ENCODE measurements around the gene FN1. TPM values are rescaled to one million over a fixed set of nuclear protein-coding genes. Genes with fewer than 3 reads are reported as not detected.

The FN1 gene
- total and polyA plus RNA-seq, 2 of the 8 experiments (the other 6 are each of a cell fraction or from before 2014, with no cell fraction given): 42.9 to 109 TPM

- Histone ChIP-seq H2BK20ac (ENCODE audit: low read length) (no peak overlapping the region), H3K23ac (ENCODE audit: insufficient read length) (no peak overlapping the region), H3K27me3 (replicated peaks in 1 of 4; ENCODE audit: control insufficient read depth in 3 of 4, extremely low read depth in 1 of 4, insufficient read depth in 3 of 4, low read length in 3 of 4) (no peaks in the 10 kb centered on the region), H3K14ac (ENCODE audit: insufficient read length) (no peak overlapping the region), H2BK120ac (replicated peaks; ENCODE audit: low read depth, low read length) (no peak overlapping the region), H3K4me1 (replicated peaks in 1 of 4; ENCODE audit: control insufficient read depth in 3 of 4, insufficient read depth in 4 of 4, low read length in 3 of 4) (no peaks in the 10 kb centered on the region), H2BK5ac (ENCODE audit: low read depth, low read length) (no peak overlapping the region), H2AK5ac (ENCODE audit: low read depth, low read length) (no peak overlapping the region), H3K23me2 (ENCODE audit: low read depth, low read length) (no peaks in the 10 kb centered on the region), H4K91ac (replicated peaks; ENCODE audit: insufficient read length, low read length) (no peak overlapping the region), H3K18ac (ENCODE audit: extremely low read depth, low read length) (no peak overlapping the region), H3K4ac (replicated peaks; ENCODE audit: insufficient read length, low read depth, low read length) (no peak overlapping the region), H4K8ac (ENCODE audit: extremely low read depth, insufficient read depth, low read length) (no peak overlapping the region), H4K20me1 (replicated peaks in 1 of 2; ENCODE audit: control insufficient read depth in 1 of 2, insufficient read depth in 2 of 2, low read length in 2 of 2) (no peaks in the 10 kb centered on the region), H3K4me2 (ENCODE audit: insufficient read depth in 1 of 2, low read depth in 2 of 2, low read length in 2 of 2) (no peak overlapping the region), H4K5ac (ENCODE audit: insufficient read length, low read depth, low read length) (no peak overlapping the region), H3K4me3 (ENCODE audit: extremely low read depth in 1 of 4, insufficient read depth in 2 of 4, low read depth in 3 of 4, low read length in 4 of 4) (no peak overlapping the region), H3K9me3 (ENCODE audit: insufficient read depth in 2 of 2, low read depth in 1 of 2, low read length in 1 of 2) (no peaks in the 10 kb centered on the region), H3K27ac (ENCODE audit: low read depth, low read length) (no peak overlapping the region), H2AFZ (ENCODE audit: low read length) (no peak overlapping the region), H3K79me2 (ENCODE audit: control insufficient read depth in 1 of 2, insufficient read depth in 2 of 2, low read length in 2 of 2) (no peaks in the 10 kb centered on the region), H2BK12ac (ENCODE audit: low read depth, low read length) (no peak overlapping the region), H3K9ac (replicated peaks in 1 of 4; ENCODE audit: extremely low read depth in 1 of 4, low read depth in 3 of 4, low read length in 3 of 4) (no peak overlapping the region), H3K79me1 (ENCODE audit: low read depth, low read length) (no peaks in the 10 kb centered on the region), H3K36me3 (ENCODE audit: control insufficient read depth in 2 of 4, insufficient read depth in 4 of 4, low read length in 3 of 4) (peaks cover 0 to 8% (median under 1%) of the 10 kb centered on the region in 4 experiments; a peak in 3 of 8 replicates), H2BK15ac (ENCODE audit: low read length) (no peak overlapping the region), H3K56ac (replicated peaks; ENCODE audit: insufficient read length, low read depth, low read length) (no peak overlapping the region)
- no peak for FAIRE-seq
- ChIA-PET CTCF (ENCODE audit: partially characterized antibody) (no interaction called here), POLR2A (ENCODE audit: partially characterized antibody) (interaction anchor here (1.5 kb wide), 1 partner anchor 23 kb away, joined by 4 read pairs; no protein-coding TSS in a partner anchor)
- no peak for DNase-seq (ENCODE audit: low read depth in 1 of 2, low spot score in 2 of 2)
- 95% methylated on average over 1 of the region's 1 CpG; no CpG with 5 or more reads in 1 of the 2 experiments for WGBS, 2 experiments (ENCODE audit: extremely low coverage in 1 of 2, insufficient coverage in 1 of 2, insufficient read length in 1 of 2, insufficient replicate concordance in 2 of 2, low coverage in 1 of 2, low lambda C conversion rate in 2 of 2, missing lambda C conversion rate in 1 of 2)
- TF ChIP-seq ATF2 (IDR thresholded peaks at IDR 0.05; ENCODE audit: low read length) (no peak), RXRA (IDR thresholded peaks at IDR 0.05; ENCODE audit: insufficient read depth, low read depth, low read length) (no peak), SIRT6 (IDR thresholded peaks at IDR 0.05; ENCODE audit: low read length) (no peak), POLR2A (IDR thresholded peaks at IDR 0.05; ENCODE audit: control extremely low read depth in 1 of 2, low read depth in 2 of 2, low read length in 2 of 2) (no peak), RNF2 (IDR thresholded peaks at IDR 0.05; ENCODE audit: borderline replicate concordance, low read depth, low read length, missing control alignments, poor library complexity, severe bottlenecking) (no peak), CREB1 (IDR thresholded peaks at IDR 0.05) (no peak), SP1 (IDR thresholded peaks at IDR 0.05; ENCODE audit: low read depth, low read length) (no peak), ATF3 (IDR thresholded peaks at IDR 0.05; ENCODE audit: insufficient read depth, low read depth, low read length) (no peak)
- TF ChIP-seq, protein P1, sequence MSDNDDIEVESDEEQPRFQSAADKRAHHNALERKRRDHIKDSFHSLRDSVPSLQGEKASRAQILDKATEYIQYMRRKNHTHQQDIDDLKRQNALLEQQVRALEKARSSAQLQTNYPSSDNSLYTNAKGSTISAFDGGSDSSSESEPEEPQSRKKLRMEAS (IDR thresholded peaks at IDR 0.05): no peak
Observed at GRCh38 chr2:215413974-215414373, 21.9 kb downstream of the FN1 start.
